ENCODE data around the gene SNX11. TPM values are rescaled to one million over a fixed set of nuclear protein-coding genes. Genes with fewer than 3 reads are reported as not detected.
A peak's percentile ranks its signal among the peaks of the same experiment; 100 is the strongest.
"Not testable (repeated sequence)": the region's sequence is repeated elsewhere in the genome, so short reads cannot be mapped to it uniquely, and the experiment has no call there.

Gene SNX11
- total RNA-seq, 2 experiments from 2014 or later = 27.2 to 29.5 TPM

GRCh38 chr17:48074322-48075081 lies 33.1 kb upstream of the SNX11 start:
- no peaks in the 10 kb centered on the region for H3K4me1 Mint-ChIP-seq (ENCODE audit: low read depth)
- no peaks in the 10 kb centered on the region for H3K27me3 Mint-ChIP-seq
- no peak overlapping the region for H3K4me3 Mint-ChIP-seq
- CTCF ChIA-PET = interaction anchor here (0.7 to 20.3 kb wide), 24 partner anchors 8 to 125 kb away, joined by 3 to 283 read pairs (median 4); partner anchors contain the start of gene NFE2L1
- DNase-seq (peak; percentile 89), ATAC-seq (peak; percentile 90)
- peaks cover 20% of the 10 kb centered on the region for H3K36me3 Mint-ChIP-seq (ENCODE audit: low read depth)
- peak; percentile 79 for TF ChIP-seq CTCF (IDR thresholded peaks at IDR 0.05)
- POLR2A ChIA-PET = interaction anchor here (1.0 to 1.7 kb wide), 3 partner anchors 10 to 48 kb away, joined by 3 to 10 read pairs (median 4); no protein-coding TSS in a partner anchor
- H3K9me3 Mint-ChIP-seq = no peaks in the 10 kb centered on the region
- no peak overlapping the region for H3K27ac Mint-ChIP-seq
- intact Hi-C loops (cut with micrococcal nuclease) = loop anchor here (1.0 kb wide), 1 partner anchor 48 kb away; no protein-coding TSS in a partner anchor

- H3K9me3 Mint-ChIP-seq; DNase-seq; intact Hi-C loops (cut with micrococcal nuclease); H3K4me3 Mint-ChIP-seq; H3K4me1 Mint-ChIP-seq (ENCODE audit: low read depth); H3K27ac Mint-ChIP-seq; H3K27me3 Mint-ChIP-seq; ATAC-seq: not testable (repeated sequence)
- H3K36me3 Mint-ChIP-seq (ENCODE audit: low read depth) = peaks cover 12% of the 10 kb centered on the region
- ChIA-PET POLR2A (interaction anchor here (0.8 to 1.2 kb wide), 2 partner anchors 50 to 128 kb away, joined by 3 to 4 read pairs; no protein-coding TSS in a partner anchor), CTCF (interaction anchor here (0.6 to 20.3 kb wide), 6 partner anchors 9 to 54 kb away, joined by 3 to 283 read pairs (median 71); partner anchors contain the start of gene NFE2L1)
Observed at GRCh38 chr17:48077152-48077551, 30.4 kb upstream of the SNX11 start.

GRCh38 chr17:48081858-48082257 lies 25.7 kb upstream of the SNX11 start:
- POLR2A ChIA-PET = interaction anchor here (2.0 kb wide), 1 partner anchor 51 kb away, joined by 6 read pairs; no protein-coding TSS in a partner anchor
- no peak overlapping the region for H3K4me3 Mint-ChIP-seq
- no peak for ATAC-seq
- no peaks in the 10 kb centered on the region for H3K9me3 Mint-ChIP-seq
- no peaks in the 10 kb centered on the region for H3K27me3 Mint-ChIP-seq
- CTCF ChIA-PET = interaction anchor here (0.8 to 20.3 kb wide), 13 partner anchors 7 to 67 kb away, joined by 3 to 283 read pairs (median 26); partner anchors contain the start of gene SNX11
- no peak overlapping the region for H3K27ac Mint-ChIP-seq
- TF ChIP-seq CTCF (IDR thresholded peaks at IDR 0.05) = no peak
- peaks cover 10% of the 10 kb centered on the region for H3K4me1 Mint-ChIP-seq (ENCODE audit: low read depth)
- intact Hi-C loops (cut with micrococcal nuclease) = loop anchor here (2.0 kb wide), 1 partner anchor 49 kb away; no protein-coding TSS in a partner anchor
- H3K36me3 Mint-ChIP-seq (ENCODE audit: low read depth) = no peaks in the 10 kb centered on the region
- no peak for DNase-seq

- H3K9me3 Mint-ChIP-seq = no peaks in the 10 kb centered on the region
Observed at GRCh38 chr17:48084932-48085331, 22.6 kb upstream of the SNX11 start.

More at GRCh38 chr17:48084932-48085331, 22.6 kb upstream of the SNX11 start:
- CTCF ChIA-PET = interaction anchor here (1.9 to 4.3 kb wide), 4 partner anchors 10 to 59 kb away, joined by 6 to 21 read pairs (median 12); no protein-coding TSS in a partner anchor
- intact Hi-C loops (cut with micrococcal nuclease) = no loop called here
- DNase-seq (no peak), ATAC-seq (no peak)
- H3K27ac Mint-ChIP-seq = no peak overlapping the region
- peaks cover 10% of the 10 kb centered on the region for H3K4me1 Mint-ChIP-seq (ENCODE audit: low read depth)
- no peaks in the 10 kb centered on the region for H3K36me3 Mint-ChIP-seq (ENCODE audit: low read depth)
- H3K4me3 Mint-ChIP-seq = no peak overlapping the region
- H3K27me3 Mint-ChIP-seq = no peaks in the 10 kb centered on the region
- POLR2A ChIA-PET = interaction anchor here (0.7 to 1.4 kb wide), 2 partner anchors 39 to 749 kb away, joined by 3 read pairs; no protein-coding TSS in a partner anchor
- no peak for TF ChIP-seq CTCF (IDR thresholded peaks at IDR 0.05)
